ENCODE measurements around the gene EPOP. TPM values are rescaled to one million over a fixed set of nuclear protein-coding genes. Genes with fewer than 3 reads are reported as not detected.

EPOP gene
- total RNA-seq, 1 donor = 2.2 TPM

- Histone ChIP-seq H3K4me2 (ENCODE audit: insufficient read depth, low read length) (no peak overlapping the region), H2AFZ (ENCODE audit: low read length) (no peak overlapping the region), H3K27ac (ENCODE audit: low read depth, low read length) (no peak overlapping the region), H3K36me3 (ENCODE audit: insufficient read depth, low read length) (no peaks in the 10 kb centered on the region), H3K27me3 (ENCODE audit: insufficient read depth, low read length) (no peaks in the 10 kb centered on the region), H4K20me1 (ENCODE audit: insufficient read depth, low read length) (no peaks in the 10 kb centered on the region), H3K4me3 (ENCODE audit: insufficient read depth, low read length) (no peak overlapping the region), H3K4me1 (ENCODE audit: insufficient read depth, low read length) (peaks cover 21% of the 10 kb centered on the region), H3K9me3 (ENCODE audit: low read depth, low read length) (no peaks in the 10 kb centered on the region), H3K79me2 (ENCODE audit: insufficient read depth, low read length) (no peaks in the 10 kb centered on the region)
- no peak for TF ChIP-seq CTCF (IDR thresholded peaks at IDR 0.05; ENCODE audit: extremely low read depth, low read depth, low read length)
- no peak for DNase-seq (ENCODE audit: insufficient read length, low spot score, missing footprints)
These were observed 22.5 kb upstream of the EPOP start for GRCh38 chr17:38697061-38697820.

GRCh38 chr17:38693700-38694329, 19.1 kb upstream of the EPOP start:
- peak overlapping the region; percentile 93 for H2AFZ ChIP-seq (ENCODE audit: low read length)
- TF ChIP-seq CTCF (IDR thresholded peaks at IDR 0.05; ENCODE audit: extremely low read depth, low read depth, low read length) = no peak
- peak; percentile 86 for DNase-seq (ENCODE audit: insufficient read length, low spot score, missing footprints)
- no peaks in the 10 kb centered on the region for H3K9me3 ChIP-seq (ENCODE audit: low read depth, low read length)
- no peaks in the 10 kb centered on the region for H4K20me1 ChIP-seq (ENCODE audit: insufficient read depth, low read length)
- H3K27ac ChIP-seq (ENCODE audit: low read depth, low read length) = no peak overlapping the region
- no peaks in the 10 kb centered on the region for H3K79me2 ChIP-seq (ENCODE audit: insufficient read depth, low read length)
- no peak overlapping the region for H3K4me3 ChIP-seq (ENCODE audit: insufficient read depth, low read length)
- H3K36me3 ChIP-seq (ENCODE audit: insufficient read depth, low read length) = no peaks in the 10 kb centered on the region
- no peaks in the 10 kb centered on the region for H3K27me3 ChIP-seq (ENCODE audit: insufficient read depth, low read length)
- H3K4me2 ChIP-seq (ENCODE audit: insufficient read depth, low read length) = peak overlapping the region; percentile 7
- peaks cover 8% of the 10 kb centered on the region for H3K4me1 ChIP-seq (ENCODE audit: insufficient read depth, low read length)

- Histone ChIP-seq H3K27ac (ENCODE audit: low read depth, low read length) (no peak overlapping the region), H3K4me3 (ENCODE audit: insufficient read depth, low read length) (no peak overlapping the region), H4K20me1 (ENCODE audit: insufficient read depth, low read length) (no peaks in the 10 kb centered on the region), H3K4me1 (ENCODE audit: insufficient read depth, low read length) (peaks cover 12% of the 10 kb centered on the region), H3K9me3 (ENCODE audit: low read depth, low read length) (no peaks in the 10 kb centered on the region), H3K36me3 (ENCODE audit: insufficient read depth, low read length) (no peaks in the 10 kb centered on the region), H3K27me3 (ENCODE audit: insufficient read depth, low read length) (no peaks in the 10 kb centered on the region), H3K4me2 (ENCODE audit: insufficient read depth, low read length) (no peak overlapping the region), H2AFZ (ENCODE audit: low read length) (no peak overlapping the region), H3K79me2 (ENCODE audit: insufficient read depth, low read length) (no peaks in the 10 kb centered on the region)
- TF ChIP-seq CTCF (IDR thresholded peaks at IDR 0.05; ENCODE audit: extremely low read depth, low read depth, low read length) = no peak
- no peak for DNase-seq (ENCODE audit: insufficient read length, low spot score, missing footprints)
These were observed 16.4 kb upstream of the EPOP start for GRCh38 chr17:38691154-38691553.

- H3K36me3 ChIP-seq (ENCODE audit: insufficient read depth, low read length) = no peaks in the 10 kb centered on the region
- H3K27ac ChIP-seq (ENCODE audit: low read depth, low read length) = no peak overlapping the region
- no peaks in the 10 kb centered on the region for H3K79me2 ChIP-seq (ENCODE audit: insufficient read depth, low read length)
- no peak overlapping the region for H2AFZ ChIP-seq (ENCODE audit: low read length)
- no peaks in the 10 kb centered on the region for H4K20me1 ChIP-seq (ENCODE audit: insufficient read depth, low read length)
- H3K9me3 ChIP-seq (ENCODE audit: low read depth, low read length) = no peaks in the 10 kb centered on the region
- DNase-seq (ENCODE audit: insufficient read length, low spot score, missing footprints) = no peak
- TF ChIP-seq CTCF (IDR thresholded peaks at IDR 0.05; ENCODE audit: extremely low read depth, low read depth, low read length) = no peak
- no peak overlapping the region for H3K4me3 ChIP-seq (ENCODE audit: insufficient read depth, low read length)
- peaks cover 12% of the 10 kb centered on the region for H3K4me1 ChIP-seq (ENCODE audit: insufficient read depth, low read length)
- no peaks in the 10 kb centered on the region for H3K27me3 ChIP-seq (ENCODE audit: insufficient read depth, low read length)
- no peak overlapping the region for H3K4me2 ChIP-seq (ENCODE audit: insufficient read depth, low read length)
These were observed 15.6 kb upstream of the EPOP start for GRCh38 chr17:38690386-38690785.
